CD4-positive, alpha-beta T cell treated with Interleukin-4 for 1 hour (primary cell): ENCODE data around the gene CRABP2.

ENCODE experiments used
- DNase-seq, 2 donors: peaks; one replicate each; pipeline ENCODE4 v3.0.0-alpha.2; 2020 to 2022

The CRABP2 gene

DNA sequence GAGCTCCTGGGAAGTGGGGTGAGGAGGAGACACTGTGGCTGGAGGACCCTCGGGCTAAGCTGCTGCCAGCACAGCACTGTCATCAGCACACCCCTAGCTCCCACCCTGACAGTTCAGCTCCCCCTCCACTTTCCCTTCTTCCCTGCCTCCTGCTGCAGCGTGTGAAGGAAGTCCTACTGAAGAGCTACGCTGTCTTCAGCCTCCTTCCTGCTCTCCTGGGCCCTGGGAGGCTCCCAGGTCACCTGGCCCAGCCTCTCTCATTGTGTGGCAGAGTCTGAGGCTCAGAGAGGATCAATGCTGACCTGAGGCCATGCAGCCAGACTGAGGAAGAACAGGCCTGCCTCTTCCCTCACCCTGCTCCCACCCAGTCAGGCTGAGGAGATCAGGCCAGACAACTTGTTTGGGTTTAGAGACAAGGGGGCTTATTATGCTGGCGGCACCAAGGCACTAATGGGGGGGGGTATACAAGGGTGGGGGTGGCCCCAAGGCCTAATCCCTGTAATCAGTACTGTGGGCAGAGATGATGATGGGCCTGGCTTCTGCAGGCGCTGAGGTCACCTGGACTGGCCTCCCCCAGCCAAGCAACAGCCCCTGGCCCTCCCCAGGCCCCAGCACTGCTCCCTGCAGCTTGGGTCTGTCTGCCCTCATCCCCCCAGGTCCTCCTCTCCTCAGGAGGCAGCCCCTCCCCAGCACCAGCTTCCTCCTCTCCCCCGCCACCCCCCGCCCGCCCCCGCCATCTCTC, 37.2 kb downstream of the CRABP2 start:
- no peak for DNase-seq

DNA sequence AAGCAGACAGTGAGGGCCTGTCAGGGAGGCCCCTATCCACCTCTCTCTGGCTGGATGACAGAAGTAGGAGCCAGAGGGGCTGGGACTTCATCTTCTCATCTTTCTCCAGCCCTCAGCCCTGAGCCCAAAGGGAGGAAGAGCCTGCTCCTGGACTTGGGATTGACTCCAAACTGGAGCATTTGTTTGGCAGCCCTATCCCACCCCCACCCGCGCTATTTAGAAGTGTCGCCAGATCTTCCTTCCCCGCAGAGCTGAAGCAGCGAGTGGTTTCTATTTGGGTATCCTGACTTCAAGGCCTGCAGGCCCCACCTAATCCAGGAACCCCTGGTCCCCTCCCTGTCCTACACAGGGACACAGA, 37.8 kb downstream of the CRABP2 start:
- no peak for DNase-seq

DNA sequence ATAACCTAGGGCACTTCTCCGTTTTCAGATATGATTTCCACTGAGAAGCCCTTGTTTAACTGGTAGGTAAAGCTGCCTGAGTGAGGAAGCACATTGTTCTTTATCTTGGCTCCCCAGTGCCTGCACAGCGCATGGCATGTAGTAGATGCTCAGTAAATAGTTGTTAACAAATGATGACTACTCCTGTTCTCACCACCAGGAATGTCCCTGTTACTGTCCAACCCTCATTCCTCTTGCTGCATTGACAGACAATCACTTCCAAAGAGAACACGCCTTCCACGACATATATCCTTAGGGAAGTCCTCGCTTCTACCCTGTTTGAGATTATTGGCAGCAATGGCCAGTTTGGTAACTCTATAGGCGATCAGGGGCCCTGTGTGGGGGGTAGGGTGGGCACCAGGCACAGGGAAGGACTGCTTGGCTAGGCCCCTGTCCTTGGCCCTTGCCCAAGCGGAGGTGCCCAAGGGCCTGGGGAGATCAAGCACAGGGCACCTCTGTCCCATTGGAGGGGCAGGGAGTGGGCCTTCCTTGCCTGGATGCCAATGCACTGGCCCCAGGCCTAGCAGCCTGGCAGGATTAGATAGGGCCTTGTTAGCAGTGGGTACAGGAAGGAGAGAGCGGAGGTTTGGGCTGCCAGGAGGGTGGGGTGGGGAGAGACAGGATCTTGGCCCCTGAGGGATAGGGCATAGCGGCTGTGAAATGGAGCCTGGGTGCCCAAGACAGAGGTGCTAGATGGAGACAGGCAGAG, 38.3 kb downstream of the CRABP2 start:
- DNase-seq = no peak

DNA sequence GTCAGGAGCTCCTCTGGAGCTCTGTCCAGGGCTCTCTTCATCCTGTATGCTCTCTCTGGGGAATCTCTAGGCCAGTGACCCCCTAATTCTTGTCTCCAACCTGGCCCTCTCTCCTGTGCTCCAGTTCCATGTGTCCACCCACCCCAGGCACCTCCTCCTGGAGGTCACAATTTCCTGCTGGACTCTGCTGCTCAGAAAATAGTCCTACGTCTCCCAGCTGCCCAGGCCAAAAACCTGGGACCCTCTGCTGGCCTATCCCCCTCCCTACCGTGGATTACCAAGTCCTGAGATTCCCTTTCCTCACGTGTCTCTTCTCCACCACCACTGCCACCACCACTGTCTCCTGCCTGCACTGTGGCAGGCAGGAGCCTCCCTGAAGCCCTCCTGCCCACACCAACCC, 39.8 kb downstream of the CRABP2 start:
- no peak for DNase-seq

GRCh38 chr1:156664767-156665411, 40.5 kb downstream of the CRABP2 start:
- DNase-seq = peak in 1 of 2 donors; percentile 27

- no peak for DNase-seq
These were observed 41.2 kb downstream of the CRABP2 start for GRCh38 chr1:156664046-156664766.

- DNase-seq = no peak
These were observed 42.2 kb downstream of the CRABP2 start for GRCh38 chr1:156663178-156663577.

DNA sequence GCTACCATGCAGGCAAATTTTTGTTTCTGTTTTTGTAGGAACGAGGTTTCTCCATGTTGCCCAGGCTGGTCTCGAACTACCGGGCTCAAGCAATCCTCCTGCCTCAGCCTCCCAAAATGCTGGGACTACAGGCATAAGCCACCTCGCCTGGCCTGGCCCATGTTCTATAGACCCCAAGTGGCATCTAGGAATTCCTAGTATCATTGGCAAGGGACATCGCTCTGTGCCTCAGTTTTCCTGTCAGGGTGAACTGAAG, 42.7 kb downstream of the CRABP2 start:
- DNase-seq = no peak

DNA sequence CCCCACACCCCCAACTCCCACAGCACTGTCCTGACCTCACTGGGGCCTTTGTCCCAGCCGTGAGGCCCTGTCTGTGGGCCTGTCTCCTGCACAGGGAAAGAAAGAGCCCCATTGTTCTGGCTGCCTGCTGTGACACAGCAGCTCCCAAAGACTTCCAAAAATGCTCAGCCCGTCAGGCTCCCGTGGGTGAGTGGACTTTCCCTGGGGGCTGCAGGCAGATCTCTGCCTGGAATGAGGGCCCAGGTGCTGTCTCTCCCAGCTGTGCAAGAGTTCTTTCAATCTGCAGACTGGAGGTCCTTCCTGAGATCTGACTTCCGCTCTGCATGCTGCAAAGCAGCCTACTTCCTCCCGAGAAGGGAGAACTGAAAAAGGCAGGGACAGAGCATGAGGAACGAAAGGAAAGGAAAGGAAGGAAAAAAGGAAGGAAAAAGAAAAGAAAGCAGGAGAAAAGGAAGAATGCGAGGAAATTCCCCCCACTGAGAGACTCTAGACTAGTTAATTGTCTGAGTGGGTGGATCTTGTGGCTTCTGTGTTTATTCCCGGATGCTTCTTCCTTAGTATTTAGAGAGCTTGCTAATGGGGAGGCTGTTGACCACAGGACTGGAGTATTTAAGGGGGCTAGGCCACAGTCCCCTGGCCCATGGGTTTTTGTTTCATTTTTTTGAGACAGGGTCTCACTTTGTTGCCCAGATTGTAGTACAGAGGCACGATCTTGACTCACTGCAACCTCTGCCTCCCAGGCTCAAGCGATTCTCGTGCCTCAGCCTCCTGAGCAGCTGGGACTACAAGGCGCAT, 43.2 kb downstream of the CRABP2 start:
- no peak for DNase-seq

DNA sequence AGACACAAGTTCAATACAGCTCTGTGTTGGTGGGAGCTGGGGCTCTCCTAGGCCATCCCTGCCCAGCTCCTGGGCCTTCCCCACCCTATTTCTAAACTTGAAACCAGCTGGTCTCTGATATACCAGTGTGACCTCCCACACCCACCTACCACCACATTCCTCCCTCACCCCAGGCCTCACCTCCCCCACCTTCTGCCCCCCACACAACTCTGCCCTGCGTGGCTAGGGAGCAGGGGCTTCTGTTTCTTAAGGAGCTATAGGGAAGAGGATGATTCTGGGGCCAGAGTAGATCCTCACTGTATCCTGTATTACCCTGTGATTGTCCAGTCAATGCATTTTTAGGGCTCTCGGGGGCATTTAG, 44.7 kb downstream of the CRABP2 start:
- no peak for DNase-seq

DNA sequence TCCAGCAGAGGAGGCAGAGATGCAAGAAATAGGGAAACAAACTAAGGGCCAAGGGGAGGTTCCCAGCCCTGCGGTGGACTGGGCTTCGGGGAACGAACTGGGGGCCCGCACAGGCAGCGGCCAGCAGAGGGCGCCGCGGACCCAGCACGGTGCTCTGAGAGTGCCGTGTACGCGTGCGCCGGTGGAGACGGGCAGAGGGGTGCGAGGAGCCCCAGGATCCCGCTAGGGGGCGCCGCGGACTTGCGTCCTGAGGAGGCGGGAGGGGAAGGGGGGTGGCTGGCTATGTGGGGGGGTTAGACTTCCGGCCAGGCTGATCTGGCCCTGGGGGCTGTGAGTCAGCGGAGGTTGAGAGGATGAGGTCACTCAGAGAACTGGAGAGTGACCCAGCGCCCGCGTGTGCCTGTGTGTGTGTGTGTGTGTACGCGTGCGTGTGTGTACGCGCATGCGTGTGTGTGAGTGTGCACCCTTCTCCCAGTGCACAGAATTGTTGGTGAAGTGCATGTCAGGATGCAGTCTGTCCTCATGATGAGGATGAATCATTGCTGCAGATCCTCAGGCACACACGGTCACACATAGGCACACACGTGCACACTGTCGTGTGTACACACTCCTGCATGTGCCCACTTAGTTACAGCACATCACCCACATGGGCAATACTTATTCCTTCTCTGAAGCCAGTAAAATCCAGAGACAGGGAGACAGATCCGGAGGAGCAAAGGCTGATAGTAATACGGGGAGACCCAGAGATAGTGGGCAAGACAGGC, 45.2 kb downstream of the CRABP2 start:
- peak; percentile 91 to 93 for DNase-seq

DNA sequence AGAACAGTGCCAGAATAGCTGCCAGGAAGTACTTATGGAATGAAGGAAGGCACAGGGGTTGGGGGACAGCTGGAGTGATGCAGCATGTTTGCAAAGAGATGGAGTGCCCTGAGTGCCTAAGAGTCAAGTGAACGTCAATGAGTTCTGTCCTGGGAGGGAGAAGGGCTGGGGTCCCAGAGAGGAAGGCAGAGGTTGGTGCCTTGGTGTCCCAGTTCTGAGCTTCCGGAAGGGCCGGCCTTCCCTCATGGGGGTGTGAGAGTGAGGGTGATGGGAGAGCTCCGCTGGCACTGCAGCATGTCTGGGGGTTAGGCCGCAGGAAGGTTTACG, 45.8 kb downstream of the CRABP2 start:
- no peak for DNase-seq

DNA sequence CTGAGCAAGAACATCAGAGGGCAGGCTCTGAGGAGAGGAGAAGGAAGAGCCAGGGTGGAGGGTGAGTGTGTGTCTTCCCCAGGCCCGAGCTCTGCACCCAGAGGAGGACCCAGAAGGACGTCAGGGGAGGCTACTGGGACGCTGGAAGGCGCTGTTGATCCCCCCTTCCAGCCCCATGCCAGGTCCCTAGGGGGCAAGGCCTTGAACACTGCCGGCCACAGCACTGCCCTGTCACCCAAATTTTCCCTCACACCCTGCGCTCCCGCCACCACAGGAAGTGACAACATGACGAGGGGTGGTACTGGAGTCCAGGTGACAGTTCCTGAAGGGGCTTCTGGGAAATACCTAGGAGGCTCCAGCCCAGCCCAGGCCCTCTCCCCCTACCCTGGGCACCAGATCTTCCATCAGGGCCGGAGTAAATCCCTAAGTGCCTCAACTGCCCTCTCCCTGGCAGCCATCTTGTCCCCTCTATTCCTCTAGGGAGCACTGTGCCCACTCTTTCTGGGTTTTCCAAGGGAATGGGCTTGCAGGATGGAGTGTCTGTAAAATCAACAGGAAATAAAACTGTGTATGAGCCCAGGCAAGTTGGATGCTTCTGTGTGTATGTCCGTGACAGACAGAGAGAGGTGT, 46.3 kb downstream of the CRABP2 start:
- no peak for DNase-seq

GRCh38 chr1:156658496-156658895, 46.9 kb downstream of the CRABP2 start:
- DNase-seq = no peak

- DNase-seq = no peak
These were observed 47.6 kb downstream of the CRABP2 start for GRCh38 chr1:156657741-156658319.

- peak; percentile 75 for DNase-seq
These were observed 48.3 kb downstream of the CRABP2 start for GRCh38 chr1:156656806-156657740.

DNA sequence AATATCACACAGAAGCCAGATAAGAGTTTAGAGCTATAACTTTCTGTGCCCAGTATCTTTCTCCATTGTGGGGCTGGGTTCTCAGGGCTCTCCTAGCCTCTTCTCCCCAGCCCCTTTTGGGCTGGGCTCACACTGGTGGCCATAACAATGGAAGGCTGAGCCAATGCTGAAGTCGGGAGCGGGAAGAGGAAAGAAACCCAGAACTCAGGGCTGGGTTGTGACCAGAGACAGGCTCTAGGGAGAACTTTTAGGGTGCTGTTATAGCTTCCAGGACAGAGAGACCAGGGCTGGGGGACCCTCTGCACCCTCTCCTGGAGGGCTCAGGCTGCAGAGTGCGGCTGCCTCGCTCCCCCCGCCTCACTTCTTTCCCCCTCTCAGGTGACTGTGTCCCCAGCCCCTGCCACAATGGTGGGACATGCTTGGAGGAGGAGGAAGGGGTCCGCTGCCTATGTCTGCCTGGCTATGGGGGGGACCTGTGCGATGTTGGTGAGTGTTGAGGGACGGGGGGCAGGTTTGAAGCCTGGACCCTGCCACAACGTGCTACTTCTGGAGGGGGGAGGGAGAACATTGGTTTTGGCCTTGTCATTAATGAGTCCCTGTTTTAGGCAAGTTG, 49.4 kb downstream of the CRABP2 start:
- no peak for DNase-seq

DNA sequence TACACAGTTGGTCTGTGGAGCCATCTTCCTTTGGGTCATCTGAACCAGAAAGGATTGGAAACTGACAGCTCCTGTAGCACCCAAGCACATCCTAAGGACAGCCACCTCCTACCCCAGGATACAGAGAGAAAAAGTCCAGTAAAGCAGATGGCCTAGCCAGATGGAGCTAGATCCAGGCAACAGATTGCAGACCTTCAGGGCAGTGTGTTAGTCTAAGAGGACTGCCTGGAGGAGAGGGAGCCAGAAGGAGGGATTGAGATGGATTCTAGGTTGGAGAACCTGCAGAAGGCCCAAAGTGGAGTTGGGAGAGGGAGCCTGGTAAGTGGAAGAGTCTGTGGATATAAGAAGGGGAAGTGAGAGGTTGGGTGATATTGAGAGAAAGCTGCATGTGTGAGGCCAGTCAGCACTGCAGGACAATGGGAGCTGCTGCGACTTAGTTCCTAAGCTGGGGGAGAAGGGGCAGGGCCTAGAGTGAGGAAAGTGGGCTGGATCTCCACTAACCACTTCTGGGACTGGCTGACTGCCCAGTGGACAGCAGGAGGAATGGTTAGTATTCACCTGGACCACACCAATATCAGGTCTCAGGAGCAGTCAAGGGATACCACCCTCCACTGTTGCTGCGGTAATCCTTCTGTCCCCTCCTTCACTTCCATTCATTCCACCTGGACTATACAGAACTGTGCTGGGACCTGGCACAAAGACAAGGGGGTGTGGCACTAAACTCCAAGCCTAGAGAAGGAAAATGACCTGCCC, 50.1 kb downstream of the CRABP2 start:
- DNase-seq = no peak

DNA sequence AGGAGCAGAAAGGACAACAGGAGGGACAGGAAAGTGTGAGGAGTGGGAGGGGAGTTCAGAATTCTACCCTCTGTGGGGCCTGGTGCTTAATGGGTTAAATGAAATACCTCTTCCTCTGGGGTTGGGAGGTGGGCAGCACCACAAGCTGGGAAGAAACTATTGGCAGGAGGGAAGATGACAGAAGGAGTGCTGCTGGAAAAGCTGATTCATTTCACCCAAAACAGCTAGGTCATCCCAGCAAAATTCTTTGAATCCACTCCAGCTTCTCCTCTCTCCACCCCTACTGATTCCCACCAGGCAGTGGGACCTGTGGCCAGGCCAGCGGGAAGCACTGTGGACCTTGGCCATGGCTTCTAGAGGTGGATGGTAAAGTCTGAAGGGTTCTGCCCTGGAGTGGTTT, 50.7 kb downstream of the CRABP2 start:
- DNase-seq = no peak
